Tibial nerve (tissue), 4 donors: ENCODE measurements around the gene AGMO.

Experiments used
- EP300 ChIP-seq, 2 donors: sonication (generic); formaldehyde crosslinking; IDR thresholded peaks; one replicate each; pipeline ENCODE4 v1.6.1; 2017; ENCODE audit warnings: antibody characterized with exemption in 2 of 2, mild to moderate bottlenecking in 1 of 2
- POLR2A ChIP-seq, 2 donors: fragments of 450-650 bp; IDR thresholded peaks; one replicate each; pipeline ENCODE4 v1.6.1; 2017; ENCODE audit warnings: antibody characterized with exemption in 2 of 2, mild to moderate bottlenecking in 2 of 2, moderate library complexity in 2 of 2
- TF ChIP-seq, protein P1 (sequence below), 5 experiments: fragments of 200-600 bp in 3 of 5; fragments of 450-650 bp in 2 of 5; sonication (generic) in 3 of 5; IDR thresholded peaks; one replicate each; pipeline ENCODE4 v1.5.1; 2016 to 2019; ENCODE audit warnings: antibody characterized with exemption in 5 of 5, mild to moderate bottlenecking in 3 of 5, moderate library complexity in 2 of 5

- TF ChIP-seq, protein P1, sequence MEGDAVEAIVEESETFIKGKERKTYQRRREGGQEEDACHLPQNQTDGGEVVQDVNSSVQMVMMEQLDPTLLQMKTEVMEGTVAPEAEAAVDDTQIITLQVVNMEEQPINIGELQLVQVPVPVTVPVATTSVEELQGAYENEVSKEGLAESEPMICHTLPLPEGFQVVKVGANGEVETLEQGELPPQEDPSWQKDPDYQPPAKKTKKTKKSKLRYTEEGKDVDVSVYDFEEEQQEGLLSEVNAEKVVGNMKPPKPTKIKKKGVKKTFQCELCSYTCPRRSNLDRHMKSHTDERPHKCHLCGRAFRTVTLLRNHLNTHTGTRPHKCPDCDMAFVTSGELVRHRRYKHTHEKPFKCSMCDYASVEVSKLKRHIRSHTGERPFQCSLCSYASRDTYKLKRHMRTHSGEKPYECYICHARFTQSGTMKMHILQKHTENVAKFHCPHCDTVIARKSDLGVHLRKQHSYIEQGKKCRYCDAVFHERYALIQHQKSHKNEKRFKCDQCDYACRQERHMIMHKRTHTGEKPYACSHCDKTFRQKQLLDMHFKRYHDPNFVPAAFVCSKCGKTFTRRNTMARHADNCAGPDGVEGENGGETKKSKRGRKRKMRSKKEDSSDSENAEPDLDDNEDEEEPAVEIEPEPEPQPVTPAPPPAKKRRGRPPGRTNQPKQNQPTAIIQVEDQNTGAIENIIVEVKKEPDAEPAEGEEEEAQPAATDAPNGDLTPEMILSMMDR (IDR thresholded peaks at IDR 0.05) = no peak
- TF ChIP-seq EP300 (IDR thresholded peaks at IDR 0.05) = no peak
- TF ChIP-seq POLR2A (IDR thresholded peaks at IDR 0.05) = no peak
Observed at GRCh38 chr7:15345216-15345615, 216.6 kb downstream of the AGMO start.
